WERI-Rb-1 (cell line): ENCODE data around the gene CLSTN1.

ENCODE experiments used
- DNase-seq: peaks from one replicate; pipeline ENCODE4 v3.0.0-alpha.2; 2020
- H3K27ac ChIP-seq: fragments of 250-450 bp; sonication (Bioruptor Pico); 2 replicates; pipeline ENCODE4 v1.5.1; 2020; ENCODE audit warnings: mild to moderate bottlenecking, moderate library complexity
- H3K27me3 ChIP-seq: fragments of 250-450 bp; sonication (Bioruptor Pico); 2 replicates; pipeline ENCODE4 v1.5.1; 2021; ENCODE audit warnings: mild to moderate bottlenecking, low read depth, moderate library complexity; ENCODE audit not compliant: insufficient read depth, severe bottlenecking
- H3K36me3 ChIP-seq: fragments of 250-450 bp; sonication (Bioruptor Pico); 2 replicates; pipeline ENCODE4 v1.5.1; 2020; ENCODE audit warnings: mild to moderate bottlenecking, moderate library complexity
- H3K4me3 ChIP-seq: 2 replicates; pipeline ENCODE4 v1.5.1; 2011; ENCODE audit warnings: low read depth, mild to moderate bottlenecking, control low read depth, low read length
- H3K9me3 ChIP-seq: fragments of 250-450 bp; sonication (Bioruptor Pico); 2 replicates; pipeline ENCODE4 v1.5.1; 2021; ENCODE audit warnings: mild to moderate bottlenecking, moderate library complexity; ENCODE audit not compliant: severe bottlenecking
- TF ChIP-seq, protein P1 (sequence below): IDR thresholded peaks from 2 replicates; pipeline ENCODE4 v1.5.1; 2011; ENCODE audit warnings: low read depth, mild to moderate bottlenecking, control low read depth, inconsistent platforms, low read length

Gene CLSTN1

DNA sequence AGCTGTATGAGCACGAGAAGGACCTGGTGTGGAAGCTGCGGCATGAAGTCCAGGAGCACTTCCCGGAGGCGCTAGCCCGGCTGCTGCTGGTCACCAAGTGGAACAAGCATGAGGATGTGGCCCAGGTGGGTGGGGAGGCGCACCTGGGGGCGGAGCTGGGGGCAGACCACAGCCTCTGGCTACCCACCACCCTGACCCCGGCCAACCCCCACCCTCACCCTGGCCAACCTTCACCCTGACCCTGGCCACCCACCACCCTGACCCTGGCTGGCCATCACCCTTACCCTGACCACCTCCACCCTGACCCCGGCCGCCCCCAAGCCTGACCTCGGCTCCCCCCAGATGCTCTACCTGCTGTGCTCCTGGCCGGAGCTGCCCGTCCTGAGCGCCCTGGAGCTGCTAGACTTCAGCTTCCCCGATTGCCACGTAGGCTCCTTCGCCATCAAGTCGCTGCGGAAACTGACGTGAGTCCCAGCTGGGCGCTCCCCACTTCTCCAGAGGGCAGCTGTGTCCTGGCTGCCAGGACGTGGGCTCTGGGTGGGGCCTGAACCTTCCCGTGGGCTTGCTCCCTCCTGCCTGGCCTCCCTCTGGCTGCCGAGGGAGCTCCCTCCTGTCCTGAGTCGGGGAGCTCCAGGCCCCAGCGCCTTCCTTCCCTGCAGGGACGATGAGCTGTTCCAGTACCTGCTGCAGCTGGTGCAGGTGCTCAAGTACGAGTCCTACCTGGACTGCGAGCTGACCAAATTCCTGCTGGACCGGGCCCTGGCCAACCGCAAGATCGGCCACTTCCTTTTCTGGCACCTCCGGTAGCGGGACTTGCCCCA is 102.8 kb downstream of the CLSTN1 start:
- TF ChIP-seq, protein P1, sequence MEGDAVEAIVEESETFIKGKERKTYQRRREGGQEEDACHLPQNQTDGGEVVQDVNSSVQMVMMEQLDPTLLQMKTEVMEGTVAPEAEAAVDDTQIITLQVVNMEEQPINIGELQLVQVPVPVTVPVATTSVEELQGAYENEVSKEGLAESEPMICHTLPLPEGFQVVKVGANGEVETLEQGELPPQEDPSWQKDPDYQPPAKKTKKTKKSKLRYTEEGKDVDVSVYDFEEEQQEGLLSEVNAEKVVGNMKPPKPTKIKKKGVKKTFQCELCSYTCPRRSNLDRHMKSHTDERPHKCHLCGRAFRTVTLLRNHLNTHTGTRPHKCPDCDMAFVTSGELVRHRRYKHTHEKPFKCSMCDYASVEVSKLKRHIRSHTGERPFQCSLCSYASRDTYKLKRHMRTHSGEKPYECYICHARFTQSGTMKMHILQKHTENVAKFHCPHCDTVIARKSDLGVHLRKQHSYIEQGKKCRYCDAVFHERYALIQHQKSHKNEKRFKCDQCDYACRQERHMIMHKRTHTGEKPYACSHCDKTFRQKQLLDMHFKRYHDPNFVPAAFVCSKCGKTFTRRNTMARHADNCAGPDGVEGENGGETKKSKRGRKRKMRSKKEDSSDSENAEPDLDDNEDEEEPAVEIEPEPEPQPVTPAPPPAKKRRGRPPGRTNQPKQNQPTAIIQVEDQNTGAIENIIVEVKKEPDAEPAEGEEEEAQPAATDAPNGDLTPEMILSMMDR: no peak
- no peak for DNase-seq
- no peak overlapping the region for H3K27ac ChIP-seq

DNA sequence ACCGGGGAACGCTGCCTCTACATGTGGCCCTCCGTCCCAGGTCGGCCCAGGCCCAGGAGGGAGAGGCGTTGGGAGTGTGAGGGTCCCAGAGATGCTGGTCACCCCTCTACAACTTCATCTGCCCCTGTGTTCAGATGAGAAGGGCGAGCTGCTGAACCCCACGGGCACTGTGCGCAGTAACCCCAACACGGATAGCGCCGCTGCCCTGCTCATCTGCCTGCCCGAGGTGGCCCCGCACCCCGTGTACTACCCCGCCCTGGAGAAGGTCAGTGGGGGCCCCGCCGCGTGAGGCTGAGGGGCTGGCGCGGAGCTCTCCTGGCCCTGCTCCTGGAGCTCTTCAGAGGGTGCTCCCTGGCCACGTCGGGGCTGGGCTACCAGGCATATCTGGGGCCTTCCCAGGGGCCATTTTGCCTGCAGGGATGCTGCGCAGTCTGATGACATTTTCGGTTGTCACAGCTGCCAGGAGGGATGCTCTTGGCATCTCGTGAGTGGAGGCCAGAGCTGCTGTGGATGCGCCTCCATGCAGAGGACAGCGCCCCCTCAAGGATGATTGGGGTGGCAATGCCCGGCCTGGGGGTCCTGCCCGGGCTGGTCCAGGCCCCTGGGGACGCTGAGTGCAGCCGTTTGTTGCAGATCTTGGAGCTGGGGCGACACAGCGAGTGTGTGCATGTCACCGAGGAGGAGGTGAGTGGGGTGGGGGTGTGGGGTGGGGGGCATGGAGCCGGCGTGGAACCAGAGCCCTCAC is 103.6 kb downstream of the CLSTN1 start:
- Histone ChIP-seq H3K27me3 (no peaks in the 10 kb centered on the region), H3K9me3 (no peaks in the 10 kb centered on the region), H3K27ac (no peak overlapping the region), H3K4me3 (no peak overlapping the region), H3K36me3 (peaks cover 11% of the 10 kb centered on the region; the same call in 1 of the 2 replicates)
- DNase-seq: no peak
- TF ChIP-seq, protein P1: no peak

More for the DNA sequence above, 102.8 kb downstream of the CLSTN1 start:
- H3K36me3 ChIP-seq: peaks cover 11% of the 10 kb centered on the region; the same call in 1 of the 2 replicates
- no peaks in the 10 kb centered on the region for H3K27me3 ChIP-seq
- H3K9me3 ChIP-seq: no peaks in the 10 kb centered on the region
- H3K4me3 ChIP-seq: no peak overlapping the region

DNA sequence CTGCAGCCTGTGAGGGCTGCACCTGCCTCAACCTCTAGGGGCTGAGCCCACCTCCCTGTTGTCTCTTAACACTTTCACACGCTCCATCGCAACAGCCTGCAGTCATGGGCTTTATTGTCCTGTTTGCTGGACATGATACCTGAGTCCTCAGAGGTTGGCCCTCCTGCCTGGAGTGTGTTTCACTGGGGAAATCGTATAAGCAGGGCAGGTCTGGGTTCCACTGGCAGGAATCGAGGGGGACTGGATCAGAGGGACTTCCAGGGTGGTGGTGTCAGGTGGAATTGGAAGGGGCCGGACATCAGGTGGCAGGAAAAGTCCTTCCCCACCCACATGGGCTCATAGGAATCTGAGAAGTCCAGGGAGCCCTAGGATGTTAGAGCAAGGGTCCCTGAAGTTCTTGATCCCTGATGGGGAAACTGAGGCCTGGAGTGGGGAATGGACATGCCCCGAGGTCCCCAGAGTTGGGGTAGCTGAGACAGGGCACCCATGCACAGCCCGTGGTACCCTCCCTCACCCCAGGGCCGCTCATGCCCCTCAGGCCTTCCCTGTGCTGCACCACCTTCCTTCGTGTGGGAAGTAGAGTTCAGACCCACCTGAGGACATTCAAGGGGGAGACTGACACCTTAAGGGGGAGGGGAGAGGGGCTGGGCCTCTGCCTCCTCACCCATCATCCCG is 105.6 kb downstream of the CLSTN1 start:
- no peak overlapping the region for H3K27ac ChIP-seq
- H3K9me3 ChIP-seq: no peaks in the 10 kb centered on the region
- DNase-seq: no peak
- H3K4me3 ChIP-seq: no peak overlapping the region
- H3K27me3 ChIP-seq: no peaks in the 10 kb centered on the region
- peaks cover 3% of the 10 kb centered on the region; the same call in 1 of the 2 replicates for H3K36me3 ChIP-seq
- TF ChIP-seq, protein P1: no peak

DNA sequence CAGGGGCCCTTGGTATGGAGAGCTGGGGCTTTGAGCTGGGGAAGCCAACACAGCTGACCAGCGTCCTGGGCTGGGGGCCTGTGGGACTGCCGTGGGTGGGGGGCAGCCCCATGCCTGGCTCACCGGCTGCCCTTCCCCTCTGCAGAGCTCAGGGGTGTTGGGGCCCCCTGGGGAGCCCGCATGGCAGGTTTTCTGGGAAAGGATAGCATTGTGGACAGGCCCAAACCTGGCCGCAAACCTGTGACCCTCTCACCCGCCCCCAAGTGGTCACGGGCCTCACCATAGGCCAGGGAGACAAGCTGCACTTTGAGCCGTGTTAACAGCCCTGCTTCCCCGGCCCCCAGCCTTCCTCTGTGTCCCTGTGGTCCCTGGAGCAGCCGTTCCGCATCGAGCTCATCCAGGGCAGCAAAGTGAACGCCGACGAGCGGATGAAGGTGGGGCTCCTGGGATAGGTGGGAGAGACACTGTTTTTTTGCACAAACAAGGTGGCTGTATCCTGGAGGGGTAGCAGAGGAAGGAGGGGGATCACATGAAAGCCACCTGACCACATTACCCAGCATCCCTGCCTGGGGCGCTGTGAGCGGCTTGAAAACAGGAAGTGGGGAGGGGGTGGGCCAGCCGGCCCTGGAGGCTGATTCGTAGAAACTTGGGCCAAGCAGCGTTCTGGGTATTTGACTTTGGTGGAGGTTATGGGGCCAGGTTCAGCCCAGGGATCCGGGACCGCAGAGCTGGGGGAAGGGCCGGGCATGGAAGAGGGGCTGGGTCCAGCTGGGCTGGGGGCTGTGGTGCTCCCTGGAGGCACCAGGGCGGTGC is 106.4 kb downstream of the CLSTN1 start:
- DNase-seq: no peak
- no peaks in the 10 kb centered on the region for H3K9me3 ChIP-seq
- H3K36me3 ChIP-seq: no peaks in the 10 kb centered on the region
- no peak overlapping the region for H3K27ac ChIP-seq
- TF ChIP-seq, protein P1: no peak
- H3K27me3 ChIP-seq: no peaks in the 10 kb centered on the region
- no peak overlapping the region for H3K4me3 ChIP-seq
